ENCODE data around the gene FABP1. TPM values are rescaled to one million over a fixed set of nuclear protein-coding genes. Genes with fewer than 3 reads are reported as not detected.

FABP1 gene
- total RNA-seq, 4 donors from 2014 or later: not detected

DNA sequence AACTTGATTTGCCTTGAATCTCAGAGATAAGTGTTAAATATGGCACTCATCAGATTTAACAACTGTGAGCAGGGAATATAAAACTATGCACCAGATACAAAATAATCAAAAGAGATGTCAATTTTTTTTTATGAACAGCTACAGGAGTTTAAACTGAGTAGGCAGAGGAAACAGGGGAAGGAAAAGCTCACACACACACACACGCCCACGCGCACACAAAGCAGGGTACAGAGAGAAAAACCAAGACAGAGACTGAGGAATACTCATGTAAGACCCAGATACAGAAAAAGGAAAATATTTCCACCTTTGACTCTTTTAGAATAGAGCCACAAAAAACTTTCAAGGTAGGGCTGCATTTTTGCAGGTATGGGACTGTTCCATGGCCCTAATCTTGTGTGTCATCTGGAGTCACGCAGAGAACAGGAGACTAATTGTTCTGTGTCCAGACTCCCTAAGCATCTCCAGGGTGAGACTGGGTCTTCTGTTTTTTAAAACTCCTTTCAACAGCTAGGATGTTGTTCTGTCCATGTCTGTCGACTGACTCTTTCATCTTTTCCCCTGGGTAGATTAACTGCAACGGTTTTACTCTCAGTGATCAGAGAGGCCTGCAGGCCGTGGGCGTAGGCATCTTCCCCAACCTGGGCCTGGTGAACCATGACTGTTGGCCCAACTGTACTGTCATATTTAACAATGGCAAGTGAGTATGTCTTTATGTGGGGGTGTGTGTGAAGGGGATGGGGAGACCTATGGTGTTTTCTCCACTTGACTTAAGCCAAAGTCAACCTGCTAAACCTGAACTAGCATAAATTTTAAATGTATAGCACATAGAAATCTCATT lies 37.2 kb downstream of the FABP1 start:
- intact Hi-C loops (cut with DNase I): no loop called here
- no peak for TF ChIP-seq POLR2A (IDR thresholded peaks at IDR 0.05)
- TF ChIP-seq, protein P1, sequence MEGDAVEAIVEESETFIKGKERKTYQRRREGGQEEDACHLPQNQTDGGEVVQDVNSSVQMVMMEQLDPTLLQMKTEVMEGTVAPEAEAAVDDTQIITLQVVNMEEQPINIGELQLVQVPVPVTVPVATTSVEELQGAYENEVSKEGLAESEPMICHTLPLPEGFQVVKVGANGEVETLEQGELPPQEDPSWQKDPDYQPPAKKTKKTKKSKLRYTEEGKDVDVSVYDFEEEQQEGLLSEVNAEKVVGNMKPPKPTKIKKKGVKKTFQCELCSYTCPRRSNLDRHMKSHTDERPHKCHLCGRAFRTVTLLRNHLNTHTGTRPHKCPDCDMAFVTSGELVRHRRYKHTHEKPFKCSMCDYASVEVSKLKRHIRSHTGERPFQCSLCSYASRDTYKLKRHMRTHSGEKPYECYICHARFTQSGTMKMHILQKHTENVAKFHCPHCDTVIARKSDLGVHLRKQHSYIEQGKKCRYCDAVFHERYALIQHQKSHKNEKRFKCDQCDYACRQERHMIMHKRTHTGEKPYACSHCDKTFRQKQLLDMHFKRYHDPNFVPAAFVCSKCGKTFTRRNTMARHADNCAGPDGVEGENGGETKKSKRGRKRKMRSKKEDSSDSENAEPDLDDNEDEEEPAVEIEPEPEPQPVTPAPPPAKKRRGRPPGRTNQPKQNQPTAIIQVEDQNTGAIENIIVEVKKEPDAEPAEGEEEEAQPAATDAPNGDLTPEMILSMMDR (IDR thresholded peaks at IDR 0.05): no peak
- Histone ChIP-seq H3K4me3 (no peak overlapping the region), H3K36me3 (no peaks in the 10 kb centered on the region), H3K4me1 (no peaks in the 10 kb centered on the region), H3K9me3 (no peaks in the 10 kb centered on the region), H3K27me3 (peaks cover 0 to 4% (median 0%) of the 10 kb centered on the region in 4 donors), H3K27ac (no peak overlapping the region)
- whole genome bisulfite sequencing, 2 donors: 66 to 78% methylated on average over 6 to 8 of the region's 8 CpGs
- DNase-seq: no peak

DNA sequence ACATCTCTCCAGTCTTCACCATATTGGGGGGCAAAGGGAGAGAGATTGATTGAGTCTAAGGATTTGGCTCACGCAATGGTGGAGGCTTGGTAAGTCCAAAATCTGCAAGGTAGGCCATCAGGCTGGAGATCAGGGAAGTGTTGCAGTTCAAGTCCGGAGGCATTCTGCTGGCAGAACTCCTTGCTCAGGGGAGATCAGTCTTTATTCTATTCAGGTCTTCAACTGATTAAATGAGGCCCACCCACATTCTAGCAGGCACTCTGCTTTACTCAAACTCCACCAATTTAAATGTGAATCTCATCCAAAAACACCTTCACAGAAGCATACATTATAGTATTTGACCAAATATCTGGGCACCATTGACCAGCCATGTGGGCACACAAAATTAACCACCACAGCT lies 38.9 kb downstream of the FABP1 start:
- intact Hi-C loops (cut with DNase I): no loop called here
- Histone ChIP-seq H3K27me3 (no peaks in the 10 kb centered on the region), H3K9me3 (no peaks in the 10 kb centered on the region), H3K36me3 (no peaks in the 10 kb centered on the region), H3K4me3 (no peak overlapping the region), H3K27ac (no peak overlapping the region), H3K4me1 (no peaks in the 10 kb centered on the region)
- no peak for DNase-seq
- 92 to 94% methylated on average over 2 of the region's 2 CpGs for WGBS, 2 donors
- TF ChIP-seq, protein P1 (IDR thresholded peaks at IDR 0.05): no peak
- TF ChIP-seq POLR2A (IDR thresholded peaks at IDR 0.05): no peak

DNA sequence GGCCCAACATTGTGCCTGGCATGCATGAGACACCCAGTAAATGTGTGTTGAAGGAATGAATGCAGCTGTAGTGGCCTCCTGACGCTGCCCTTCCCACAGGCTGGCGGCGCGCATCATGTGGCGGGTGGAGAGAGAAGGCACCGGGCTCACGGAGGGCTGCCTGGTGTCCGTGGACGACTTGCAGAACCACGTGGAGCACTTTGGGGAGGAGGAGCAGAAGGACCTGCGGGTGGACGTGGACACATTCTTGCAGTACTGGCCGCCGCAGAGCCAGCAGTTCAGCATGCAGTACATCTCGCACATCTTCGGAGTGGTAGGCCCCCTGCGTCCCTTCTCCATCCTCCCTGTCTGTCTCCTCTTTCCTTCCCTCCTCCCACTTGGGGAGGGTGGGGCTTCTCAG lies 40.1 kb downstream of the FABP1 start:
- Histone ChIP-seq H3K27me3 (no peaks in the 10 kb centered on the region), H3K27ac (no peak overlapping the region), H3K36me3 (no peaks in the 10 kb centered on the region), H3K4me1 (no peaks in the 10 kb centered on the region), H3K4me3 (no peak overlapping the region), H3K9me3 (no peaks in the 10 kb centered on the region)
- no peak for DNase-seq
- intact Hi-C loops (cut with DNase I): no loop called here
- WGBS, 2 donors: 85 to 92% methylated on average over 8 to 16 of the region's 17 CpGs
- TF ChIP-seq, protein P1 (IDR thresholded peaks at IDR 0.05): no peak
- TF ChIP-seq POLR2A (IDR thresholded peaks at IDR 0.05): no peak

DNA sequence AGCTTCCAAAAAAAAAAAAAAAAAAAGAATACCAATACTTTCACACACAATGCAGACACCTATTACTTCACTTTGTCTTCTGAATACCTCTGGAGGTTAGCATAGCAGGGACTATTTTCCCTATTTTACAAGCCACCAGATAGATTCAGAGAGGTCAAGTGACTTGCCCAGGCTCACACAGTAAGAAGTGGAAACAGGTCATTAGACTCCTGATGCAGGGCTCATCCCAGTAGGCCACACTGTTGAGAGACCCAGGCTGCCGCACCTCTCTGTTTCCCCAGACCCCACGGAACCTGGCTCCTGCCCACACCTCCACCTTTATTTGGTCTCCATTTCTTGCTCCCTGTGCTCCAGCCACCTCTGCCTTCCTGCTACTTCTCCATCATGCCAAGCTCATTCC lies 40.8 kb downstream of the FABP1 start:
- H3K9me3 ChIP-seq: no peaks in the 10 kb centered on the region
- no peak overlapping the region for H3K27ac ChIP-seq
- no peaks in the 10 kb centered on the region for H3K36me3 ChIP-seq
- no peaks in the 10 kb centered on the region for H3K27me3 ChIP-seq
- WGBS, 2 donors: 93 to 95% methylated on average over 2 of the region's 2 CpGs
- TF ChIP-seq, protein P1 (IDR thresholded peaks at IDR 0.05): no peak
- TF ChIP-seq POLR2A (IDR thresholded peaks at IDR 0.05): no peak
- DNase-seq: no peak
- H3K4me1 ChIP-seq: no peaks in the 10 kb centered on the region
- intact Hi-C loops (cut with DNase I): no loop called here
- no peak overlapping the region for H3K4me3 ChIP-seq

DNA sequence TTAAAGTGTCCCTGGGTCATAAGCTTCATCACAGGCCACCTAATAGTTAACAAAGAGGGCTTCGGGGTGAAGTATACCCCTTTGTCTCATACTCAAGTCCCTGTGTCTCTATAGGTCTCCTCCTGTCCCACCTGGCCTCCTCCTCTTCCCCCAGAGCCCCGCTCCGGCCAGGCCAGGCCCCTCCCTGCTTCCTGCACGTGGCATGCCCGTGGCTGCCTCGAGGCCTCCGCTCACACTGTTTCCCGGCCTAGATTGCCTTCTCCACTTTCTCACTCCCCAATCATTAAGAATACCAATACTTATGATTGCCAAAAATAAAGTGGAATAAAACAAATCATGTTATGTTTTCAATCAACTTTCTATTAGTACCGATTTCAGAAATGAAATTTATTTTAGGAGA lies 41.5 kb downstream of the FABP1 start:
- Histone ChIP-seq H3K4me1 (no peaks in the 10 kb centered on the region), H3K36me3 (no peaks in the 10 kb centered on the region), H3K4me3 (no peak overlapping the region), H3K27me3 (no peaks in the 10 kb centered on the region), H3K27ac (no peak overlapping the region), H3K9me3 (no peaks in the 10 kb centered on the region)
- TF ChIP-seq, protein P1 (IDR thresholded peaks at IDR 0.05): no peak
- no peak for TF ChIP-seq POLR2A (IDR thresholded peaks at IDR 0.05)
- intact Hi-C loops (cut with DNase I): no loop called here
- no peak for DNase-seq
- 76 to 81% methylated on average over 9 of the region's 9 CpGs for WGBS, 2 donors
